ENCODE data around the gene PIK3R2.

PIK3R2 gene

GRCh38 chr19:18218159-18218558 lies 65.2 kb downstream of the PIK3R2 start:
- in situ Hi-C loops (cut with MboI; ENCODE audit: low pct_unique_long_range_greater_than_20kb, low sequenced_read_pairs) = no loop called here
- no peak for DNase-seq

- in situ Hi-C loops (cut with MboI; ENCODE audit: low pct_unique_long_range_greater_than_20kb, low sequenced_read_pairs) = no loop called here
Measured at GRCh38 chr19:18218600-18218999, 65.6 kb downstream of the PIK3R2 start.

More at GRCh38 chr19:18218600-18218999, 65.6 kb downstream of the PIK3R2 start:
- no peak for DNase-seq
